CD14-positive monocyte (primary cell): ENCODE measurements around the gene ELF1. TPM values are rescaled to one million over a fixed set of nuclear protein-coding genes. Genes with fewer than 3 reads are reported as not detected.
"Not testable (repeated sequence)": the region's sequence is repeated elsewhere in the genome, so short reads cannot be mapped to it uniquely, and the experiment has no call there.

Experiments used
- DNase-seq, 3 donors: peaks; one replicate each; pipeline ENCODE4 v3.0.0-alpha.2; 2011 to 2022
- H2AFZ ChIP-seq: 2 replicates; pipeline ENCODE4 v1.6.0; 2012; ENCODE audit warnings: mild to moderate bottlenecking, low read depth, low read length, inconsistent platforms; ENCODE audit not compliant: insufficient read depth, poor library complexity, severe bottlenecking
- H3K27ac ChIP-seq, 2 donors: 1 replicate in 1 of 2; 2 replicates in 1 of 2; pipeline ENCODE4 v1.5.1; 2012 to 2013; ENCODE audit warnings: low read length in 2 of 2, control low read depth in 1 of 2, inconsistent platforms in 1 of 2, low read depth in 1 of 2, mild to moderate bottlenecking in 1 of 2
- H3K27me3 ChIP-seq, 2 donors: one replicate each; pipeline versions ENCODE4 v1.6.0 to v1.6.1; 2011 to 2013; ENCODE audit warnings: low read length in 2 of 2; ENCODE audit not compliant: control insufficient read depth in 2 of 2, insufficient read depth in 2 of 2
- H3K36me3 ChIP-seq, 2 donors: replicated peaks in 1 of 2; 1 replicate in 1 of 2; 2 replicates in 1 of 2; pipeline versions ENCODE4 v1.5.1 to v1.6.1; 2012 to 2013; ENCODE audit warnings: low read length in 2 of 2, control low read depth in 1 of 2, inconsistent platforms in 1 of 2, mild to moderate bottlenecking in 1 of 2; ENCODE audit not compliant: insufficient read depth in 2 of 2, control insufficient read depth in 1 of 2
- H3K4me1 ChIP-seq, 2 donors: 1 replicate in 1 of 2; 2 replicates in 1 of 2; pipeline versions ENCODE4 v1.5.1 to v1.6.1; 2012 to 2013; ENCODE audit warnings: low read length in 2 of 2, control low read depth in 1 of 2, inconsistent platforms in 1 of 2, mild to moderate bottlenecking in 1 of 2, moderate library complexity in 1 of 2; ENCODE audit not compliant: insufficient read depth in 2 of 2, control insufficient read depth in 1 of 2
- H3K4me2 ChIP-seq: replicated peaks from 2 replicates; pipeline ENCODE3; 2012; ENCODE audit warnings: low read length, moderate library complexity, mild to moderate bottlenecking; ENCODE audit not compliant: poor library complexity, severe bottlenecking; ENCODE audit errors: extremely low read depth
- H3K4me3 ChIP-seq, 3 experiments: fragments of 200-600 bp in 1 of 3; sonication (generic) in 1 of 3; replicated peaks in 1 of 3; 1 replicate in 2 of 3; 2 replicates in 1 of 3; pipeline ENCODE4 v1.5.1; 2011 to 2013; ENCODE audit warnings: low read length in 3 of 3, mild to moderate bottlenecking in 3 of 3, control low read depth in 2 of 3, low read depth in 2 of 3, inconsistent platforms in 1 of 3, moderate library complexity in 1 of 3
- H3K79me2 ChIP-seq: 2 replicates; pipeline ENCODE4 v1.6.0; 2012; ENCODE audit warnings: mild to moderate bottlenecking, control low read depth, inconsistent platforms, low read length, moderate library complexity; ENCODE audit not compliant: insufficient read depth
- H3K9ac ChIP-seq: 2 replicates; pipeline ENCODE4 v1.6.0; 2017; ENCODE audit warnings: low read length, mild to moderate bottlenecking; ENCODE audit not compliant: insufficient read depth, poor library complexity, severe bottlenecking
- H3K9me3 ChIP-seq, 2 donors: replicated peaks in 1 of 2; 1 replicate in 1 of 2; 2 replicates in 1 of 2; pipeline versions ENCODE4 v1.5.1 to v1.6.1; 2012 to 2013; ENCODE audit warnings: low read length in 2 of 2, control low read depth in 1 of 2; ENCODE audit not compliant: control insufficient read depth in 1 of 2, insufficient read depth in 1 of 2
- H4K20me1 ChIP-seq: 2 replicates; pipeline ENCODE4 v1.6.0; 2012; ENCODE audit warnings: mild to moderate bottlenecking, low read length, control low read depth, moderate library complexity; ENCODE audit not compliant: insufficient read depth
- H3K27ac Mint-ChIP-seq, 7 donors: one replicate each; pipeline ENCODE4 v1.8.0; 2020; ENCODE audit warnings: mild to moderate bottlenecking in 7 of 7, mixed read lengths in 7 of 7, moderate library complexity in 6 of 7, inconsistent platforms in 2 of 7
- H3K27me3 Mint-ChIP-seq, 3 donors: one replicate each; pipeline ENCODE4 v1.8.0; 2021 to 2022; ENCODE audit warnings: low read depth in 3 of 3, mild to moderate bottlenecking in 3 of 3, mixed read lengths in 3 of 3, moderate library complexity in 3 of 3, inconsistent platforms in 1 of 3
- H3K36me3 Mint-ChIP-seq, 2 donors: one replicate each; pipeline ENCODE4 v1.8.0; 2020; ENCODE audit warnings: mixed read lengths in 2 of 2, inconsistent platforms in 1 of 2, mild to moderate bottlenecking in 1 of 2
- H3K4me1 Mint-ChIP-seq: one replicate; pipeline ENCODE4 v1.8.0; 2020; ENCODE audit warnings: mild to moderate bottlenecking, mixed read lengths
- H3K4me3 Mint-ChIP-seq, 2 donors: one replicate each; pipeline ENCODE4 v1.8.0; 2020; ENCODE audit warnings: mild to moderate bottlenecking in 2 of 2, mixed read lengths in 2 of 2, moderate library complexity in 1 of 2
- H3K9me3 Mint-ChIP-seq, 7 donors: one replicate each; pipeline ENCODE4 v1.8.0; 2020 to 2022; ENCODE audit warnings: mixed read lengths in 7 of 7, mild to moderate bottlenecking in 6 of 7, moderate library complexity in 6 of 7, inconsistent platforms in 2 of 7
- CTCF ChIP-seq: fragments of 200-600 bp; IDR thresholded peaks from one replicate; pipeline ENCODE4 v1.8.0; 2022; ENCODE audit warnings: antibody characterized with exemption, mild to moderate bottlenecking
- WGBS: methylation state at CpG from one replicate; pipeline ENCODE4 v1.1.5; 2013; ENCODE audit warnings: missing lambda C conversion rate; ENCODE audit not compliant: insufficient coverage; 5-methylcytosine and 5-hydroxymethylcytosine counted together
- intact Hi-C, 2 donors: fragments of 100-400 bp; cut with micrococcal nuclease; formaldehyde crosslinking; loops; one replicate each; pipeline versions ENCODE4 v1.15.0 to v1.15.1; 2023
- polyA plus RNA-seq, 3 donors: library from polyadenylated mRNA; depleted of rRNA in 1 of 3; unstranded in 2 of 3; stranded (reverse) in 1 of 3; fragments of 300-500 nt in 2 of 3; fragments of >200 nt in 1 of 3; fragmentation: Illumina TruSeq in 2 of 3; gene quantifications; 1 replicate in 2 of 3; 2 replicates in 1 of 3; pipeline ENCODE4 v1.2.3, GENCODE V29; 2012 to 2021

Gene ELF1
- polyA plus RNA-seq, 3 donors, result 63.1 to 83.3 (median 83.3) TPM

GRCh38 chr13:40911341-40911740 lies 107.8 kb downstream of the ELF1 start:
- H3K36me3 ChIP-seq, result no peaks in the 10 kb centered on the region
- H3K4me3 ChIP-seq, result no peak overlapping the region
- Mint-ChIP-seq H3K27me3 (peaks cover 0 to 2% (median 0%) of the 10 kb centered on the region in 3 donors), H3K4me1 (peaks cover 28% of the 10 kb centered on the region), H3K27ac (no peak overlapping the region), H3K9me3 (no peaks in the 10 kb centered on the region), H3K36me3 (peaks cover 6 to 7% of the 10 kb centered on the region in 2 donors), H3K4me3 (no peak overlapping the region)
- no peak for TF ChIP-seq CTCF
- DNase-seq, result no peak
- peaks cover 10 to 17% of the 10 kb centered on the region in 2 donors for H3K4me1 ChIP-seq
- intact Hi-C loops, result no loop called here
- no peak overlapping the region for H3K27ac ChIP-seq
- no peaks in the 10 kb centered on the region for H3K9me3 ChIP-seq
- no peaks in the 10 kb centered on the region for H3K27me3 ChIP-seq
- no peak overlapping the region for H3K4me2 ChIP-seq
- no peak overlapping the region for H2AFZ ChIP-seq
- H3K9ac ChIP-seq, result no peak overlapping the region
- H4K20me1 ChIP-seq, result no peaks in the 10 kb centered on the region
- H3K79me2 ChIP-seq, result peaks cover 45% of the 10 kb centered on the region

GRCh38 chr13:40910324-40911050 lies 108.6 kb downstream of the ELF1 start:
- Histone ChIP-seq H3K36me3 (no peaks in the 10 kb centered on the region), H3K4me3 (no peak overlapping the region), H2AFZ (no peak overlapping the region), H3K9ac (no peak overlapping the region), H3K9me3 (no peaks in the 10 kb centered on the region), H3K27me3 (no peaks in the 10 kb centered on the region), H3K27ac (no peak overlapping the region), H4K20me1 (no peaks in the 10 kb centered on the region), H3K4me2 (no peak overlapping the region), H3K4me1 (peaks cover 10 to 16% of the 10 kb centered on the region in 2 donors), H3K79me2 (peaks cover 38% of the 10 kb centered on the region)
- DNase-seq, result no peak
- intact Hi-C loops, result no loop called here
- no peak for TF ChIP-seq CTCF
- Mint-ChIP-seq H3K9me3 (no peaks in the 10 kb centered on the region), H3K27ac (no peak overlapping the region), H3K36me3 (peaks cover 6 to 7% of the 10 kb centered on the region in 2 donors), H3K4me1 (peaks cover 23% of the 10 kb centered on the region), H3K27me3 (peaks cover 0 to 2% (median 0%) of the 10 kb centered on the region in 3 donors), H3K4me3 (no peak overlapping the region)
- WGBS, result no CpG with 5 or more reads among the region's 2 CpGs

- H3K36me3 Mint-ChIP-seq, H3K36me3 ChIP-seq, H3K27ac ChIP-seq, DNase-seq, intact Hi-C loops, H2AFZ ChIP-seq, H3K9me3 Mint-ChIP-seq, H3K4me3 Mint-ChIP-seq, H3K27me3 Mint-ChIP-seq, H3K9me3 ChIP-seq, H3K9ac ChIP-seq, H4K20me1 ChIP-seq, H3K4me2 ChIP-seq, H3K27me3 ChIP-seq, H3K4me3 ChIP-seq: not testable (repeated sequence)
- H3K79me2 ChIP-seq, result peaks cover 30% of the 10 kb centered on the region
- Mint-ChIP-seq H3K27ac (peak overlapping the region in 1 of 7 donors; percentile 23), H3K4me1 (peaks cover 16% of the 10 kb centered on the region)
- WGBS, result 100% methylated on average over 2 of the region's 4 CpGs
- peaks cover 7 to 10% of the 10 kb centered on the region in 2 donors for H3K4me1 ChIP-seq
Observed at GRCh38 chr13:40909541-40910200, 109.4 kb downstream of the ELF1 start.
